HepG2 (cell line): Measurements from ENCODE around the gene RBBP8NL. TPM values are rescaled to one million over a fixed set of nuclear protein-coding genes. Genes with fewer than 3 reads are reported as not detected.

Experiments
- ATAC-seq: fragments of 200-7000 bp; cut with Tn5 transposase; 3 replicates; pipeline ENCODE4 v1.9.1; 2020; ENCODE audit warnings: mild to moderate bottlenecking, moderate library complexity
- BruUV-seq: library from RNA; stranded (reverse); fragments of 400-500 nt; replicated peaks from 2 replicates; lab custom pipeline; 2021; lab: Mats Ljungman, UMichigan
- CTCF ChIA-PET: fragments of 300-600 bp; formaldehyde crosslinking; extraction: SDS; loops from one replicate; lab custom pipeline; 2021; ENCODE audit warnings: low total read pairs, inconsistent platforms, low intra/inter-chr PET ratio; lab: Yijun Ruan, JAX
- POLR2A ChIA-PET: fragments of 350-600 bp; sonication (Branson Sonifier 250); formaldehyde crosslinking; loops from one replicate; lab custom pipeline; 2020; ENCODE audit warnings: antibody characterized with exemption, inconsistent platforms; lab: Yijun Ruan, JAX
- DNase-seq: peaks from one replicate; pipeline ENCODE4 v3.0.0-alpha.2; 2015; ENCODE audit warnings: low spot score
- FAIRE-seq: peaks from 3 replicates; lab custom pipeline; 2011; peaks lifted over from hg19 to GRCh38; lab: Jason Lieb, UNC
- H2AFZ ChIP-seq: one replicate; pipeline ENCODE4 v1.6.1; 2011; ENCODE audit warnings: low read length, inconsistent platforms
- H3K27ac ChIP-seq: fragments of 300-600 bp; 3 replicates; pipeline ENCODE4 v1.8.0; 2011; ENCODE audit warnings: mixed run types, mild to moderate bottlenecking, mixed read lengths, low read length, inconsistent platforms; ENCODE audit not compliant: insufficient read depth; ENCODE audit errors: extremely low read length
- H3K27me3 ChIP-seq, 2 experiments: fragments of 200-600 bp in 1 of 2; 2 replicates in 1 of 2; 3 replicates in 1 of 2; pipeline versions ENCODE4 v1.6.0 to v1.8.0; 2011; ENCODE audit warnings: low read length in 2 of 2, mild to moderate bottlenecking in 2 of 2, moderate library complexity in 2 of 2, inconsistent platforms in 1 of 2; ENCODE audit not compliant: insufficient read depth in 2 of 2, control insufficient read depth in 1 of 2
- H3K36me3 ChIP-seq, 2 experiments: fragments of 200-600 bp in 1 of 2; replicated peaks in 1 of 2; 2 replicates in 1 of 2; 3 replicates in 1 of 2; pipeline versions ENCODE4 v1.5.1 to v1.8.0; 2011; ENCODE audit warnings: low read length in 2 of 2, inconsistent platforms in 1 of 2; ENCODE audit not compliant: insufficient read depth in 2 of 2, control insufficient read depth in 1 of 2
- H3K4me1 ChIP-seq: 2 replicates; pipeline ENCODE4 v1.5.1; 2012; ENCODE audit warnings: low read length, inconsistent platforms; ENCODE audit not compliant: insufficient read depth
- H3K4me2 ChIP-seq: 2 replicates; pipeline ENCODE4 v1.6.0; 2011; ENCODE audit warnings: low read depth, low read length, inconsistent platforms
- H3K4me3 ChIP-seq, 3 experiments: fragments of 200-600 bp in 1 of 3; sonication (generic), shearing (Covaris generic) in 1 of 3; replicated peaks in 1 of 3; 2 replicates each; pipeline ENCODE4 v1.5.1; 2011 to 2016; ENCODE audit warnings: low read length in 3 of 3, inconsistent platforms in 2 of 3, low read depth in 2 of 3, mild to moderate bottlenecking in 2 of 3, control low read depth in 1 of 3, mixed read lengths in 1 of 3; ENCODE audit not compliant: insufficient read depth in 1 of 3
- H3K79me2 ChIP-seq: one replicate; pipeline ENCODE4 v1.6.1; 2011; ENCODE audit warnings: low read length, inconsistent platforms; ENCODE audit not compliant: insufficient read depth
- H3K9ac ChIP-seq: 2 replicates; pipeline ENCODE4 v1.6.0; 2011; ENCODE audit warnings: mild to moderate bottlenecking, low read depth, low read length, inconsistent platforms; ENCODE audit not compliant: insufficient read depth
- H3K9me3 ChIP-seq: 2 replicates; pipeline ENCODE4 v1.5.1; 2012; ENCODE audit warnings: mild to moderate bottlenecking, low read length
- H4K20me1 ChIP-seq: 2 replicates; pipeline ENCODE4 v1.6.0; 2011; ENCODE audit warnings: inconsistent platforms, mild to moderate bottlenecking, low read length, moderate library complexity; ENCODE audit not compliant: insufficient read depth
- HMGXB3 ChIP-seq: sonication (generic); formaldehyde crosslinking; IDR thresholded peaks from 2 replicates; pipeline ENCODE4 v1.4.0; 2020; ENCODE audit warnings: missing genetic modification reagents, borderline replicate concordance
- JDP2 ChIP-seq: sonication (generic); formaldehyde crosslinking; IDR thresholded peaks from 2 replicates; pipeline ENCODE4 v1.8.1; 2022; ENCODE audit warnings: missing genetic modification reagents, borderline replicate concordance
- PHF21A ChIP-seq: sonication (generic); formaldehyde crosslinking; IDR thresholded peaks from 2 replicates; pipeline ENCODE4 v1.5.0; 2020; ENCODE audit warnings: mild to moderate bottlenecking, missing genetic modification reagents
- PLRG1 ChIP-seq: fragments of 450-650 bp; conservative IDR thresholded peaks from 2 replicates; pipeline ENCODE4 v1.6.1; 2016
- SOX6 ChIP-seq, 2 experiments: fragments of 450-650 bp in 1 of 2; sonication (generic) in 1 of 2; formaldehyde crosslinking in 1 of 2; IDR thresholded peaks; 2 replicates each; pipeline versions ENCODE4 v1.4.0 to v1.6.1; 2017 to 2020; ENCODE audit warnings: antibody characterized with exemption in 1 of 2, mild to moderate bottlenecking in 1 of 2, missing genetic modification reagents in 1 of 2
- TEAD3 ChIP-seq: optimal IDR thresholded peaks from 2 replicates; pipeline ENCODE3; 2016; ENCODE audit warnings: borderline replicate concordance
- TP53 ChIP-seq: sonication (generic); formaldehyde crosslinking; conservative IDR thresholded peaks from 2 replicates; pipeline ENCODE4 v1.4.0; 2020; ENCODE audit warnings: missing genetic modification reagents
- ZBTB20 ChIP-seq: sonication (generic); formaldehyde crosslinking; IDR thresholded peaks from 2 replicates; pipeline ENCODE4 v1.8.1; 2023; ENCODE audit warnings: missing genetic modification reagents, low read depth, mild to moderate bottlenecking, borderline replicate concordance
- ZFYVE20 ChIP-seq: sonication (generic); formaldehyde crosslinking; IDR thresholded peaks from 2 replicates; pipeline ENCODE4 v1.8.0; 2023; ENCODE audit warnings: low read depth, mild to moderate bottlenecking, moderate library complexity, missing genetic modification reagents, borderline replicate concordance
- ZMAT5 ChIP-seq: sonication (generic); formaldehyde crosslinking; IDR thresholded peaks from 2 replicates; pipeline ENCODE4 v1.5.0; 2020; ENCODE audit warnings: mild to moderate bottlenecking, low read depth, missing genetic modification reagents, borderline replicate concordance
- ZNF235 ChIP-seq: sonication (generic); formaldehyde crosslinking; IDR thresholded peaks from 2 replicates; pipeline ENCODE4 v1.8.1; 2023; ENCODE audit warnings: mild to moderate bottlenecking, missing genetic modification reagents, borderline replicate concordance
- ZNF768 ChIP-seq: sonication (generic); formaldehyde crosslinking; IDR thresholded peaks from 2 replicates; pipeline ENCODE4 v1.4.0; 2020; ENCODE audit warnings: missing genetic modification reagents
- WGBS: methylation state at CpG from one replicate; pipeline ENCODE4 v1.1.6; 2017; ENCODE audit warnings: low lambda C conversion rate; 5-methylcytosine and 5-hydroxymethylcytosine counted together
- in situ Hi-C: cut with HindIII; loops from 2 replicates; pipeline ENCODE4 v1.10.0; 2017; ENCODE audit warnings: low pct_unique_long_range_greater_than_20kb; ENCODE audit not compliant: extremely low pct_ligation_motif_present
- intact Hi-C: fragments of 100-400 bp; cut with micrococcal nuclease; formaldehyde crosslinking; loops from one replicate; pipeline ENCODE4 v1.10.0; 2022; ENCODE audit not compliant: unreplicated experiment
- polyA plus RNA-seq, 8 experiments: library from polyadenylated mRNA; depleted of rRNA in 3 of 8; stranded (reverse) in 7 of 8; unstranded in 1 of 8; fragments of >200 nt; fragmentation: Illumina TruSeq in 4 of 8; extraction: Trizol in 4 of 8; gene quantifications; 2 replicates each; pipeline versions ENCODE4 v1.2.1 to v1.2.3, GENCODE V29; 2011 to 2016; ENCODE audit warnings: low read depth in 4 of 8, missing spikeins in 1 of 8, mixed read lengths in 1 of 8; ENCODE audit not compliant: insufficient read depth in 1 of 8
- total RNA-seq, 5 experiments: library from RNA; depleted of rRNA; stranded (reverse); fragments of >200 nt; fragmentation: Illumina TruSeq; extraction: Trizol; gene quantifications; 2 replicates each; pipeline ENCODE4 v1.2.3, GENCODE V29; 2016; ENCODE audit warnings: low read depth in 1 of 5
- TF ChIP-seq, protein P1 (sequence below): sonication (generic); formaldehyde crosslinking; IDR thresholded peaks from 2 replicates; pipeline ENCODE4 v1.4.0; 2020; ENCODE audit warnings: missing genetic modification reagents
- TF ChIP-seq, protein P2 (sequence below): sonication (generic); formaldehyde crosslinking; IDR thresholded peaks from 2 replicates; pipeline ENCODE4 v1.5.1; 2020; ENCODE audit warnings: missing genetic modification reagents, mild to moderate bottlenecking, borderline replicate concordance

The RBBP8NL gene
- total and polyA plus RNA-seq, 2 of the 13 experiments (the other 11 are each of a cell fraction or from before 2014, with no cell fraction given), result 0.69 to 0.86 TPM

GRCh38 chr20:62374331-62375152 is 52.8 kb downstream of the RBBP8NL start:
- ChIA-PET POLR2A (interaction anchor here (0.6 to 5.4 kb wide), 15 partner anchors 9 to 74 kb away, joined by 3 to 95 read pairs (median 6); partner anchors contain the start of genes ADRM1, LAMA5 and RPS21), CTCF (interaction anchor here (2.5 to 4.8 kb wide), 2 partner anchors 7 to 72 kb away, joined by 8 to 73 read pairs; partner anchors contain the start of genes ADRM1 and LAMA5)
- Histone ChIP-seq H4K20me1 (no peaks in the 10 kb centered on the region), H3K4me2 (peak overlapping the region; percentile 88), H2AFZ (no peak overlapping the region), H3K27ac (no peak overlapping the region), H3K36me3 (no peaks in the 10 kb centered on the region), H3K4me1 (peaks cover 79% of the 10 kb centered on the region), H3K79me2 (no peaks in the 10 kb centered on the region), H3K9me3 (no peaks in the 10 kb centered on the region), H3K27me3 (no peaks in the 10 kb centered on the region), H3K9ac (peak overlapping the region; percentile 68; the same call in 1 of the 2 replicates), H3K4me3 (peak overlapping the region; percentile 47 to 71 (median 62); a peak in 5 of 6 replicates)
- in situ Hi-C loops, result no loop called here
- 32% methylated on average over 14 of the region's 24 CpGs for WGBS
- FAIRE-seq (no peak), DNase-seq (no peak), ATAC-seq (peak; percentile 2)
- no TSS peak for BruUV-seq
- intact Hi-C loops, result loop anchor here (5.0 to 10.0 kb wide), 2 partner anchors 137 to 420 kb away; partner anchors contain the start of genes MRGBP and OSBPL2
- TF ChIP-seq TEAD3 (CRISPR knock-in tag) (peak; percentile 6), PHF21A (CRISPR knock-in tag) (no peak), ZNF768 (no peak), ZBTB20 (CRISPR knock-in tag) (0 out of 2 replicates have a peak, but pooled peaks have one; percentile 11), SOX6 (IDR thresholded peaks at IDR 0.05) (no peak), SOX6 (CRISPR knock-in tag; IDR thresholded peaks at IDR 0.05) (peak; percentile 2; the same call in 1 of the 2 replicates), ZMAT5 (CRISPR knock-in tag) (no peak), PLRG1 (no peak), ZFYVE20 (CRISPR knock-in tag) (0 out of 2 replicates have a peak, but pooled peaks have one; percentile 78), HMGXB3 (CRISPR knock-in tag) (no peak), JDP2 (CRISPR knock-in tag) (no peak), TP53 (CRISPR knock-in tag) (no peak), ZNF235 (CRISPR knock-in tag) (no peak)
- TF ChIP-seq, protein P1, sequence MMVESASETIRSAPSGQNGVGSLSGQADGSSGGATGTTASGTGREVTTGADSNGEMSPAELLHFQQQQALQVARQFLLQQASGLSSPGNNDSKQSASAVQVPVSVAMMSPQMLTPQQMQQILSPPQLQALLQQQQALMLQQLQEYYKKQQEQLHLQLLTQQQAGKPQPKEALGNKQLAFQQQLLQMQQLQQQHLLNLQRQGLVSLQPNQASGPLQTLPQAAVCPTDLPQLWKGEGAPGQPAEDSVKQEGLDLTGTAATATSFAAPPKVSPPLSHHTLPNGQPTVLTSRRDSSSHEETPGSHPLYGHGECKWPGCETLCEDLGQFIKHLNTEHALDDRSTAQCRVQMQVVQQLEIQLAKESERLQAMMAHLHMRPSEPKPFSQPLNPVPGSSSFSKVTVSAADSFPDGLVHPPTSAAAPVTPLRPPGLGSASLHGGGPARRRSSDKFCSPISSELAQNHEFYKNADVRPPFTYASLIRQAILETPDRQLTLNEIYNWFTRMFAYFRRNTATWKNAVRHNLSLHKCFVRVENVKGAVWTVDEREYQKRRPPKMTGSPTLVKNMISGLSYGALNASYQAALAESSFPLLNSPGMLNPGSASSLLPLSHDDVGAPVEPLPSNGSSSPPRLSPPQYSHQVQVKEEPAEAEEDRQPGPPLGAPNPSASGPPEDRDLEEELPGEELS (CRISPR knock-in tag), result 0 out of 2 replicates have a peak, but pooled peaks have one; percentile 16
- TF ChIP-seq, protein P2, sequence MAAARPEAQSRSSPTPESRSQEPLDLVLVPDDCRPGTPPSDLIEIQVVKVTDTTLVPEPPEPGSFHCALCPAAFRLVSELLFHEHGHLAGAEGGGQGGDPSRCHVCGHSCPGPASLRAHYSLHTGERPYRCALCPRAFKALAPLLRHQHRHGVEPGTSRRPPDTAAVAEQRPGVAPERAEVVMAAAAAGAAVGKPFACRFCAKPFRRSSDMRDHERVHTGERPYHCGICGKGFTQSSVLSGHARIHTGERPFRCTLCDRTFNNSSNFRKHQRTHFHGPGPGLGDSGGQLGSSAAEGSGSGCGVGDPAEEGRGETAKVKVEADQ (CRISPR knock-in tag), result no peak
